GM18505 (cell line): Measurements from ENCODE around the gene SNAPC4.

ENCODE experiments used
- ATAC-seq: cut with Tn5 transposase; IDR thresholded peaks from one replicate; pipeline ENCODE4 v1.9.1; 2021; ENCODE audit not compliant: unreplicated experiment
- POLR2A ChIP-seq: IDR thresholded peaks from 4 replicates; pipeline ENCODE4 v1.6.1; 2011; ENCODE audit warnings: borderline replicate concordance; ENCODE audit not compliant: insufficient read depth, insufficient read length; ENCODE audit errors: extremely low read depth

Gene SNAPC4

DNA sequence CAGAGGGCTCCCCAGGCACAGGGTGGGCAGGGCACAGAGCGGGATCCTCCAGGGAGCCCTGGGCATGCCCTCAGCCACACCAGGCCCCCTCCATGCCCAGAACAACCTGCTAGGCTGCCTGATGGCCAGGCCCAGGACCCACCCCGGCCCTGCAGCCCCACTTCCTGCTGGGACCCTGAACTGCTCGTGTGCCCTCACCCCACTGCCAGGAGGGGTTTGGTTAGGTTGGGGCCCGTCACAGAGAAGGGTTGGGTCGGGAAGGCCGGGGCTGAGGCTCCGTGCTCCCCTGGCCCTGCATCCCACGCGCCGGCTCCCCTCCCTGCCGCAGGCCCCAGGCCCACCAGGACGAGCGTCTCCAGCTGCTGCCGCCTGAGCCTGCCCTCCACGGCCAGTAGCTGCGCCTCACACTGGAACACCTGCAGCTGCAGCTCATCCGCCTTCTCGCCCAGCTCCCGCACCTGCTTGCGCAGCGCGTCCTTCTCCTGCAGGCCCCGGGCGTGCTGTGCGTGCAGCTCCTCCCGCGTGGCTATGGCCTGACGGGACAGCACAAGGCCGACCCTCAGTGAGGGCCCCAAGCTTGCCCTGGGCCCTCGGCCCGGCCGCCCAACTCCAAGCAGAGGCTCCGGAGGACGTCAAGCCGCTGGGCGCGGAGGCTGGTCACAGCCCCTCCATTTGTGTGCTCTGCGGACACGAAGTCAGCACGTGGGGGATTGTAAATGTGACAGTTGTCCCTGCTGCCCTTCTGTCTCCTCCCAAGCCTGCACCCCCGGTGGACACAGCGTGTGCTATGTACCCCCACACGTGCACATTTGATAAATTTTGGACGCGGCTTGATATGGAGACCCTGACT, 32.4 kb downstream of the SNAPC4 start:
- no peak for TF ChIP-seq POLR2A
- no peak for ATAC-seq

DNA sequence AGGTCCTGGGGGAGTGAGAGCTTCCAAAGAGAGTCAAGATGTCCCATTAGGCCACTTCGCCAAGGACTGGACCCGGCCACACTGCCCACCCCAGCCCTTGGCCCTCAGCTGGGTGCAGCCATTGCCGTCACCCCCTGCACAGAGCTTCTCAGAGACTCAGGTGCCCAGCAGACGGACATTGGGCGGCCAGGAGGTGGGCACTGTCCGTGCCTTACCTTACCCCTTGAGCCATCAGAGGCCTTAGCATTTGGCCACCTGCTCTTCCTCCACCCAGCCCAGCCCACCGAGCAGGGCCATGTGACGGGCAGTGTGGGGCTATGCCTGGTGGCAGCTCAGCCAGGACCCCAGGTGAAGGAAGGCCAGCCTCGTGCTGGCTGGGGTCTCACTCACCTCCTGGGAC, 33.1 kb downstream of the SNAPC4 start:
- no peak for ATAC-seq
- TF ChIP-seq POLR2A = no peak

GRCh38 chr9:136365775-136366222, 34.2 kb downstream of the SNAPC4 start:
- no peak for TF ChIP-seq POLR2A
- ATAC-seq = no peak

DNA sequence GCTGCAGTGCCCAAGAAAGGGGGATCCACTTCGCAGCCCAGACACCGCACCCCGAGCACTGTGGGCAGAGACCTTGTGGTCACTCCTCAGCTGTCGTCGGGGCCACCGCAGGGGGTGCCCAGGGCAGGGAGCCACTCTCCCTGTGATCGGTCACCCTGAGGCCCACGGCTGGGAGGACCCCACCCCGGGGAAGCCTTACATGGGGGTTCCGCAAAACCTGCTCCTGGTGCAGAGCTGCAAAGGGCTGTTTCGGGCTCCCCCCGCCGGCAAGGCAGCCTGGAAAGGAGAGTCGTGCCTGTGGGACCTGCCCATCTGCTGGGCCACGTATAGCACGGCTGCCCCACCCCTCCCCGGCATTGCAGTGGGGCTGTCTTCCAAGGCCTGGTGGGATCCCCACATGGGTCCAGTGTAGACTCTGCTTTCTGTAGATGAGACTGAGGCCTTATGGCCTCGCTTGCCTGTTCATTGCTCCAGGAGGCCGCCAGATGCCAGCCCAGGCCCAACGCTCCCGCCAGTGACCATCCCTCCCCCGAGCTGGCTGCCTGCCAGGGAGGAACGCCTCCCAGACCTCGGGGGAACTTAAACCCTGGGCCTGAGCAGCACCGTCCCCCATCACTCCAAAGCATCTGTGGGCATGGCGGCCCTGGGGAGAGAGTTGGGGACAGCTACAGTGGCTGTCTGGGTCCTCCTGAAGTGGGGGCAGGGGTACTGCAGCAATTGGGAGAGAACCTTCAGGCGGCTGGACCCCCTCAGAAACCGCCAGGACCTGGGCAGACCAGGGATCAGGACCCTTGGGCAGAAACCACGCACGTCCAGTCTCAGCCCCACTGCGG, 34.8 kb downstream of the SNAPC4 start:
- no peak for TF ChIP-seq POLR2A
- no peak for ATAC-seq

- TF ChIP-seq POLR2A = no peak
- no peak for ATAC-seq
These were observed 35.8 kb downstream of the SNAPC4 start for GRCh38 chr9:136363949-136364748.

DNA sequence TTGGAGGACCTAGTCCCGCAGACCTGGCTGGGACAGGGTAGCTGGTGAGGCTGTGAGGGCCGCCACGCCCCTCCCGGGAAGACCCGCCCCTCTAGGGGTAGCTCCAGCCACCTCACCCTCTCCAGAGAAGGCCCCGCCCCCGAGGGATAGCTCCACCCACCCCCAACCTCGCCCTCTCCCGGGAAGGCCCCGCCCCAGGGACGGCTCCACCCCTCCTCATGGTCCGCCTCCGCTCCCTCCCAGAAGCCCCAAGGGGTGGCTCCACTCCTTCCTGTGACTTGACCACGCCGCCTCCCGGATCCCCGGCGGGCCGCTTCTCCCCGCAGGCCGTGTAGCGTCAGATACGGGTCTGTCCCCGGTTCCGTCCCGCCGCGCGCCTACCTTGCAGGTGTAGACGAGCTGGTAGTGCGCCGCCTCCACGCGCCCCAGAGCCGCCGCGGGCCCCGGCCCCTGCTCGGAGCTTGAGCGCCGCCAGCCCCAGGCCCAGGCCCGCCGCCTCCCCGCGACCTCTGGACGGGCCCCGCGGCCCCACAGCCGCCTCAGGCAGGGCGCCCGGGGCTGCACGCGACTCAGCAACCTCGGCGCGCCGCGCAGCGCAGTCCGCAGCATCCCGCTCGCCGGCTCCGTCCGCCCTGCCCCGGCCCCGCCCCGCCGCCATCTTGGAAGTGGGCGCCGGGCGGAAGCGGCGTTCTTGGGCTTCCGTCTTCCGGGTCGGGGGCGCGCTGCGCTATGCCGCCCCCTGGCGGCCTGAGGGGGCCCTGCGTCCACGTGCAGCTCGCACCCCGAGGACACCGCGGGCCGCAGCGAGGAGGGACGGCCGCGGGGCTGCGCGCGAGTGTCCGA, 36.6 kb downstream of the SNAPC4 start, which contains the start of gene DNLZ:
TSS of gene DNLZ (minus strand) at position 639 of the 843 bp plus-strand sequence. CDS start at position 609, 30 bp downstream.
- TF ChIP-seq POLR2A = peak; percentile 82

GRCh38 chr9:136362450-136362784, 37.6 kb downstream of the SNAPC4 start:
- no peak for ATAC-seq
- TF ChIP-seq POLR2A = no peak

More for the DNA sequence above, 36.6 kb downstream of the SNAPC4 start, which contains the start of gene DNLZ:
- peak; percentile 73 for ATAC-seq

GRCh38 chr9:136361754-136362449, 38.1 kb downstream of the SNAPC4 start:
- TF ChIP-seq POLR2A = no peak
- no peak for ATAC-seq

GRCh38 chr9:136361047-136361753, 38.8 kb downstream of the SNAPC4 start:
- TF ChIP-seq POLR2A = no peak
- ATAC-seq = no peak

DNA sequence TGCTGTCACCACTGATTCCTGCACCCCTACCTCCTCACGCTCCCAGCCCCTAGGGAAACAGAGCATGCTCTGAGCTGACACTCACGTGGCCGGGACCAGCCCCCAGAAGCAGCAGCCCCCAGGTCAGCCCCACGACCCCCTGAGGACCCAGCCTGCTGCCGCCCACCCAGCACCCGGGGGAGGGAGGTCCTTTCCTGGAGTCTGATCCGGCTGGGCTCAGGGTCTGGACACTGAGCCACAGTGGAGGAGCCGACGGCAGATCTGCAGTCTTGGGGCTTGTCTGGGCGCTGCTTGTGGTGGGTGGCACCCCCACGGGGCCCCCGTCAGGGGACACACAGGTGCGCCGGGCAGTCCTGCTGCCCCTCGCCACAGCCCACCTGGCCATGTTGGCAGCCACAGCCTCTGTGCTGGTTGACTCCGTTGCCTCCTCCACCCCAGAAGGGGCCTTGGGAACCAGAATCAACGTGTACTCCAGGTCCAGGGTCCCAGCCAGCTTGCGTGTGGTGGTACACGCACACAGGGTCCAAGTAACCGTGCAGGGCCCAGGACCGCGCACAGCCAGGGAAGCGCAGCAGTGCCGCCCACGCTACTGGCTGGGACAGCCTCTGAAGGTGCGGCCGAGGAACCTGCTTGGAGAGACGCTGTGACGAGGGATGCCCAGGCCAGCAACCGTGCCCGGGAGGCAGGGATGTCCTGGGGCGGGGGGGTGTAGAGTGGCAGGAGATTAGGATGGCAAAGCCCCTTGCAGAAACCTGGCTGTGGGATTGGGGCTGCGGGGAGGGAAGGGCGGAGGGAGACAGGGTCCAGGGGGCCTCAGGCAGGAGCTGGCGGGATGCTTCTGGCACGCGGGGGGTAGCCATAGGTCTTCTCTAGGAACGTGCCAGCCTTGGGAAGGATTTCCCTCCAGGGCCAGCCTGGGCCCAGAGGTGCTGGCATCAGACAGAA, 39.9 kb downstream of the SNAPC4 start:
- no peak for ATAC-seq

More for the DNA sequence above, 39.9 kb downstream of the SNAPC4 start:
- no peak for TF ChIP-seq POLR2A
